GM21529 (cell line): ENCODE results near the gene KCNK16.
"Not testable (repeated sequence)": the region's sequence is repeated elsewhere in the genome, so short reads cannot be mapped to it uniquely, and the experiment has no call there.

Source experiments
- ATAC-seq: cut with Tn5 transposase; IDR thresholded peaks from one replicate; pipeline ENCODE4 v1.9.1; 2021; ENCODE audit not compliant: unreplicated experiment

The KCNK16 gene

DNA sequence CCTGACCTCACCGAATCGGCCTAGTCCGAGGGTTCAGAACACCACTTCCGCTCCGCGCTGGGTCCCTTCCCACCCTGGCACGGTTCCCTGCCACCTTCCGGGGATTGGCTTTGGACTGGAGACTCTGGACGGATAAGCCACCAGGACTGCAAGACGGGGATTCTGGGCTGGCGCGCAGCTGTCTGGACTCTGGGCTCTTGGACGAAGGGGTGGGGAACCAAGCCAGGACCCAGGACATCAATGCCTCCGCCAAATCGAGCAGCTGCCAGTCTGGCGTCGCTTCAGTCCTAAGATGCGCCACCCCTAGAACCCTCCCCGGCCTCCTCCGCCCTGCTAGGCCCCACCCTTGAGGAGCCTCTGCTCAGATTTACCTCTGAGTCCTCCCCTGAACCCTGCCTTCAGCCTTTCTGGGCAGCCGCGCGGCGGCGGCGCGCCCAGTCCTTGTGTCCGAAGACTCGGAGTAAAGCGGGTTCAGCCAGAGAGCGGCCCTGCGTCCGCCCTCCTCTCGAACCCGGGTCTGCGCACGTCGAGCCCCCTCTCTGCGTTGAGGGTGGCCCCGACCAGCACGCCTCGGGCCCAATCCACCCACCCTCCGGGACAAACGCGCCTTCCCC is 9.5 kb downstream of the KCNK16 start:
- no peak for ATAC-seq

DNA sequence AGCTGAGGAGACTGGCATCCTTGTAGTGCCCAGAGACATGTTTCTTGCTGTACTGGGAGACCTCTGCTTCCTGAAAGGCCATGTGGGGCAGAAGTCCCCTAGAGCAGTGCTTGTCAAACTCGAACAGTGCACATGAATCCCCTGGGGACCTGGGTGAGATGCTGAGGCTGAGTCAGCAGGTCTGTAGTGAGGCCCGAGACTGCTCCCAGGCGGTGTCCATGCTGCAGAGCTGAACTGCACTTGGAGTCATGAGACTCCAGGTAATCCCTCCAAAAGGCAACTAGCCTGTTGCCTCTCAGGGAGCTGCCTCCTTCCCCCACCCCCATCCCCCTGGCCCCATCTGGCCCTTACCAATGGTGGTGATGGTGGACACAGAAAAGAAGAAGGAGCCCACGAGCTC is 12.0 kb downstream of the KCNK16 start:
- no peak for ATAC-seq

DNA sequence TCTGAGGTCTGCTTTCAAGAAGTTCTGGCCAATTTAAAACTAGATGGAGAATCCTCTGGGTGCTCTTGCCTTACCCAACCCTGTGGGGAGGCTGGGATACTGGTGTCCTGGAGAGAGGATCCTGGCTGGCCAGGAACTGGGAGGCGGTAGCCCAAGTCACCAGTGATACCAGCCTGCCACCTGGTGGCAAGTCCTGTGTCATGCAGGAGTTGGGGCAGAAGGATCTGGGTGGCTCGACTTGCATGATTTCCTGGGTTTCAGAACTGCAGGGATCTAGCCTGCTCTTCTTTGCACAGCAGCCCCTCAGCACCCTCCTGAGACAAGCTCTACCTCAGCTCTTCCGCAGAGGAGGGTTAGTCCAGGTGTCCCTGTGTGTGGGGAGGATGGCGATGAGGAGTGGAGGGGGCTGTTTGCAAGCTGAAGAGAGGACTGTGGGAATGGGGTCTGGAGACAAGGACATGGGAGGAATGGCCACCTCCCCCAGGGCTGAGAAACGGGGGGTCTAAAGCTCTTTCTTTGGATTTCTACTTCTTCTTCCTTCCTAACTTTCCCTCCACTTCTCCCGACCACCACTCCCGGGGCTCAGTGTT is 12.5 kb downstream of the KCNK16 start:
- peak; percentile 55 for ATAC-seq

DNA sequence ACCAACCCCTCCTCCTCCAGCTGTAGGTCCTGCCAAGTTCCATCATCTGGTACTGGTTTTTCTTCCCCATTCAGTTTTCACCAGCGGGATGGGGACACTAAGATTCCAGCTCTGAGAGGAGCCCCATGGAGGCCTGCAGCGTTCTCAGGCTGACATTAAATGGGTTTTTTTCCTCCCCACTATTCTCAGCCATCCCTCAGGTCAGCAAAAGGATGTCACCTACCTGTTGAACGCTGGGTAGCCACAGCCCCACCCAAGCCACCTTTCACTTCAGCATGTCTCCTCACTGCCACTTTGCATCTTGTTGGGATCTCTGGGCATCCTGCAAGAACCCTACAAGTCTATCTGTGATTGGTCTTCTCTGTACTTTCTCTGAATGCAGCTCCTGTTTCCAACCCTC is 15.0 kb downstream of the KCNK16 start:
- no peak for ATAC-seq

DNA sequence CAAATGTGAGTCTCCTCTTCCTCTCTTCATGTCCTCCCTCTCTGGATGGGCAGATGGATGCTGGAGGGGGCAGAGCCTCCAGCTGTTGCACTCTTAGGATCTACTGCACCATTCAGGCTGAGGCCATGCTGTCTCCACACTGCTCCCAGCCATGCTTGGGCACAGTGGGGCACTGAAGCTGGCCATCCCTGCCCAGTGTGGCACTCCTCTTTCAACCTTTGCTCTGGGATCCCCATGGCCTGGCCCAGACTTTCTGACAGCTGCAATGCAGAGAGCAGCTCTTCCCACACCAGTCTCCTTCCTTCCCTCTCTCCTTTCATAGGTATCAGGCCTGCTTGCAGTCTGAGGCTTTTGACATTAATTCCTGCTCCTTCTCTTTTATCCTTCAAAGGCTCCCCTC is 17.6 kb downstream of the KCNK16 start:
- no peak for ATAC-seq

DNA sequence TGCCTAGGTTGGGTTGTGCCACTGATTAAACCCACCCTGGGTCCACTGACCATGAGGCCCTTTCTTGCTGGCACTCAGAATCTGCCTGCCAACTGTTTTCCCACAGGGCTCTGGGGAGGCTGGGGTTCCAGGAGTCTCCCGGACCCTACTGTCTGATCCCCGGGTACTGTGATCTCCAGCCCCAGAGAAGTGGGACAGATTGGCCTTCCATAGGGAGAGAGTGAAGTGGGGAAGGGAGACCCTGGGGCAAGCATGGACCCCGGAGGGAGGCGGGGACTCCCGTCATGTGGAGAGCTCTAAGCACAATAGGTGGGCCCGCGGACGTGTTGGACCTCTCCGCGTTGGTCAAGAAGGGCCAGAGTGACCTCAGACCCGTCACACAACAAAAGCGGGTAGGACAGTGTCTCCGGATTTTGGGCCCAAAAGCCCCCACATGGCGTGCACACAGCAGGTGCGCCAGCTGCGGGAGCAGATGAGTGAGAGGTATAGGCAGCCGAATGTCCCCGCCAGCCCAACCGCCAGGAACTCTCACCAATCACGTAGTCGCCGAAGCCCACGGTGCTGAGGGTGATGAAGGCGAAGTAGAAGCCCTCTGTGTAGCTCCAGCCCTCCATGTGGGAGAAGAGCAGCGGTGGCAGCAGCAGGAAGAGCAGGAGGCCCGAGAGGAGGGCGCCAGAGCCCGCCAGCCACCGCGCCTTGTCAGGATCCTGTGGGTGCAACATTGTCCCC is 18.9 kb downstream of the KCNK16 start:
- ATAC-seq: no peak

DNA sequence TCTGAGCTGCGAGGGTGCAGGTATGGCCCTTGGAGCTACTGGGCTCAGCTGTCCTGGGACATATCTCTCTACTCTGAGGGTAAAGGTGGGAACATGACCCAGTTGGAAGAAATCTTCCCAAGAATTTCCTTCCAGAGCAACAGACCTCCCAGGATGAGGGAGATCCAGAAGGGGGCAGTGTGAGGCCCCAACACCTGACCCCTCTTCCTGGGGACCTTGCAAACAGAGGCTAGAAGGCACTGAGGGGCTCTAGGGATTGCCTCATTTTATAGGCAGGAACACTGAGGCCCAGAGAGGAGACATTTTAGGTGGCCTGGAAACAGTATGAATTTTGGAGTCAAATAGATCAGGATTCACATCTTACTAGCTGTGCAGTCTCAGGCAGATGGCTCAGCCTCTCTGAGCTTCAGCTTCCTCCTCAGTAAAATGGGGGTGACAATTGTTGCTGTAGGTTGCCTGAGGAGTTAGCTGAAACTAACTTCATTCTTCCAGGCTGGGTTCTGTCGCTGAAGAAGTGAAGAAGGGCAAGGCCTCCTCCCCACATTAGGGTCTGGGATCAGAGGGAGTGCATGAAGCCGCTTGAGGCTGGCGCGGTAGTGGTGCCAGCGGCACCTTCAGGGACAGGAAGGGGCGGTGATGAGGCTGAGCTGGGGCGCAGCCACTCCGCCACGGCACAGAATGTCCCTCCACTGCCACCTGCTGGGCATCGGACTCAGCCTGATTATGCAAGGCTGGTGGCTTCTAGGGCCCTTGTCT is 19.7 kb downstream of the KCNK16 start:
- peak; percentile 87 for ATAC-seq

DNA sequence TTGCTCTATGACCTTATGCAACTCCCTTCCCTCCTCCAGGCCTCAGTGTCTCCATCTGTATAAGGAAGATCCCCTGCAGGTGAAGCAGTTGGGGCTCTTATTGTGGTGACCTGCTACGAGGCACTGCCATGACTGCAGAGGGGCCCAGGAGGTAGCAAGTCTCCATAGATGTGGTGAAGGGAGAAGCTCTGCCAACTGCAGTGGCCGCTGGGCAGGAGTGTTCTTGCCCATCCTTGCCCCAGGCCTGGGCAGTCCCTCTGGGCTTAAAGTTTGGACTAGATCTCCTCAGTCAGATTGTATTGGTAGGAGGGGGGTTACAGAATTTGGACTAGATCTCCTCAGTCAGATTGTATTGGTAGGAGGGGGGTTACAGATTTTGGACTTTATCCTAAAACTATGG is 20.5 kb downstream of the KCNK16 start:
- ATAC-seq: no peak

DNA sequence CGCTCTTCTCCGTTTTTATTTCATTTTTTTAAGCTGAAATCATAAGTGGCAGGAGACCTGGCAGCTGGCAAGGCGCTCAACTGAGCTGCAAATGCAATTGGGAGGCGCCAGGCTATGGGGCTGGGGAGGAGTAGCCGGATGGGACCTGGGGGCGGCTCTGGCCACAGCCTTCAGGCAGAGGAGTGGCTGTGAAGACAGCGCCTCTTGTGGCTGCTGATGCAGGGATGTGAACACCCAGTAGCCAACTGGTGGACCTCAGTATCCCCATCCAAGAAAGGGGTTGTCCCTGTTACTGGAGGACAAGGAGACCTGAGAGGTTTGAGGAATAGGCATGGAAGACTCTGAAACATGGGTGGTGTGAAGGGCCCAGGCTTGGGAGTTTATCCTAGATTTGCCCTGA is 20.9 kb downstream of the KCNK16 start:
- no peak for ATAC-seq

DNA sequence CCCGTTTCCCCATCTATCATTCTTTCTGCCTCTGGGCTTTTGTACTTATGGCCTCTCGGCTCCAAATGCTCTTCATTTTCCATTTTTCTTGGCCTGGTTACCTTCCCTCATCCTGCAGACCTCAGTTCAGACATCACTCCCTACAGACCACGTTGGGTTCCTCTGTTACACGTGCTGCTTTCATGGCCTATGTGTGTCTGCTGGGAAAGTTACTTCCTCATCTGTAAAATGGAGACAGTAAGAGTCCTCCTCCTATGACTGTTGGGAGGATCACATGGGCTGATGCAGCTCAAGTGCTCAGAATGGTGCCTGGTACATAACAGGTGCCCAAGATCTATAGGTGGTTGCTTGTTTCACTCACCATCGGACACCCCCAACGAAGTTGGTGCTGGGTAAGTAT is 21.8 kb downstream of the KCNK16 start:
- ATAC-seq: no peak

DNA sequence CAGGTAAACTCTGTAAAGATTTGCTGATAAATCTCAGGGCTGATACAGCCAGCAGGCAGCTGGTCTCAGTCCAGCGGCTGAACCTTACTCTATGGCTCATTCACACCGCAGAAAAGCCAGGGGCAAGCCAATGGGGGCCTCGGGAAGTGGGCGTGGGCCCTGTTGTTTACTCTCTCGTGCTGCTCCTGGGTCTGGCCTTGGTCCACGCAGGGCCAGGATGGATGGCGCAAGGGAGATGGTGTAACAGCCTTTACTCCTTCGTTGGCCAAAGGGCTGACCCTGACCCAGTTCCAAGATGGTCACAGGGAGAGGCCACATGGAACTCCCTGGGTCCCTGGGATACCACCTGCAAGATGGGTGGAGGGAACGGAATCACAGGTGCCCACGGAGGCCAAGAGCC is 24.4 kb downstream of the KCNK16 start:
- ATAC-seq: no peak

DNA sequence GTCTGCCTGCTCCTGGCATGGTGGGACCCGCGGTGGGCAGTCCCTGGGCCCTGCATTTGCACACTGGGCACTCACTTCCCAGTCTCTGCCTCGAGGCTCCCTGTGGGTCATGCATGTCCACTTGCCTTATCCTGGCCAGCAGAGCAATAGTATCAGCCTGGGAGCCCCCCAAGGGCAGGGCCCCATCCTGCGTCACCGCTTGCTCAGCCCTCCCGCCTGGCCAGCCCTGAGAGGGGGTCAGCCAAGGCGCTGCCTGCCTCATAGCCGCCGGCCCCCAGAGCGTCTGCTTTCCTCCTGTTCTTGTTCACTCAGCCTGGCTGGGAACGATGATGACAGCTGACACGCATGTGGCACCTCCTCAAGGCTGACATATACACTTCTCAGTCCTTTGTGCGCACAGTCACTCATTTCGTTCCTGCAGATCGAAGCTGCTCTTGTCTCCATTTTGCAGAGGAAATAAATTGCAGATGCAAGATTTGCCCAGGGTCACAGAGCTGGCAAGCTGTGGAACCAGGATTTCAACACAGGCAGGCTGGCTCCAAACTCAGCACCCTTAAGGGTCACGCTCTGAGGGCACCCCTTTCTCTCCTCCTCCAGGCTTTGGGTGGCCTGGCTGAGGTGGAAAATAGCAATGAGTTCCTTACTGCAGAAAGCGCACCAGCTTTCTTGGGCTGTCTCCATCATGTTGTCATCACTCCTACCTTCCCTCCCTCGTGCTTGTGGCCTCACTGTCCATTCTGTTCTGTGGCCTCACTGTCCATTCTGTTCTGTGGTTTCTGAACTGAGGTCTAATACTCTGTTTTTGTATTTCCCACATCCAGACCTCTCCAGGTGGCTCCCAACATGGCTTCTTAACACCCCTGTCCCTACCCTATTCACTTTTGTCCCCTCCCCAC is 25.5 kb downstream of the KCNK16 start:
- ATAC-seq: no peak

DNA sequence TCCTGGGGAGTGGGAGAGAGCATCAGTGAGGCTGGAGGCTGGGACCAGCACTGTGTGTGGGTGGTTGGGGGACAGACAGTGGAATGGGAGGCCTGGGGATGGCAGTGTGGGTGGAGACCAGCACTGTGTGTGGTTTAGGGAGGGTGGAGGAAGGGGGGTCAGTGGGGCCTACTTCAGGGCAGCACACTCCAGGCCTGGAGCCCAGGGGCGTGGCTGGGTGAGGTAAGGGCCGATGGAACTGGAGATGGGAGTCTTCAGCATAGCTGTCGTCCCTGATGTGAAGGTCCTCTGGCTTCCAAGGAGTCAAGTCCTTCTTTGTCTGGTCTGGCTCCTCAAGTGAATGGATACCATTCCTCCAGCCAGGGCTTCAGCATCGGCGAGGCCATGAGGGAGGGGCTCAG is 26.9 kb downstream of the KCNK16 start:
- no peak for ATAC-seq

DNA sequence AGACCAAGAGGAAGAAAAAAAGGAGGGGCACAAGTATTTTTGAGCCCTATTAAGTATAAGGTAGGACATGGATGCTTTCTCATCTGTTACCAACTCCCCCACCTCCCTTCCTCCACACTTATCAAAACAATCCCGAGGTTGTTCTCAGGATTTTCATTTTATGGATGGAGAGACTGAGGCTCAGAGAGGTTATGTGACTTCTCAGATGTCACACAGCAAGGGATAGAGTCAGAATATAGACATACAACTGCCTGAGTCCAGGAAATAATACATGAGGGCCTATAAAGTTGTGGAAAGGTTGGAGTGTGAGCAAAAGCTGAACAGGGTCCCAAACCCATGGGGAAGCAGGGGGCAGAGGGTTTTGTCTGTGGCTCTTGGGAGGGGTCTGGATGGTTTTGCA is 27.6 kb downstream of the KCNK16 start:
- no peak for ATAC-seq

DNA sequence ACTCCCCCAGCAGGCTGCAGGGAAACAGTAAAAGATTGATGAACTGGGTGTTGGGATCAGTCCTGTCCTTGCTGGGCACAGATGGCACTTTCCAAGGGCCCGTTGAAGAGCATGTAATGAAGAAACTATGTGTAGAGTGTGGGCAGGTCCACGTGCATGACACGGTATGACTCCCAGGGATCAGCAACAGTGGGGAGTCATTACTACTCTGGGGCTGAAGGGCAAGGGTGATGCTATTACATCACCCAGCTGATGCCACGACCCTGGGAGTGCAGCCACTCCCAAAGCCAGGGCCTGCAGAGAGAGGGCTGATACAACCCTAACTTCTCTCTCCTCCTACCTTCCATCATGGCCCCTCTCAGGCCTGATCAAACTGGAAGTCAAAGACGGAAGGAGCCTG is 28.4 kb downstream of the KCNK16 start:
- ATAC-seq: no peak

DNA sequence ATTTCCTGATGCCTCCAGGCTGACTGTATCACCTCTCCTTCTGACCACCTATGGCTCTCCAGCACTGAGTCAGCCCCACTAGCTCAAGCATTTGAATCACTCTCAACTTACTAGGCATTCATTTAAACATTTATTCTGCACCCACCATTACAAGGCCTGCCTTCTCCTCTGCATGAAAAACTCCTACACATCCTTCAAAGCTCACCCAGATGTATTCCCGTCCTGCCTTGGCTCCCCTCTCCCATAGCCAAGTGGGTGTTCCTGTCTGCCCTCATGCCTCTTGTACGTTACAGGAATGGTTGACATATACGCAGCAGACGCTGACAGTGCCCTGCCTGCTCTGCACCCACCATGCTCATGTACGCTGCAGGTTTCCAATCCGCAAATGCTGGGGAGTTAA is 29.9 kb downstream of the KCNK16 start:
- no peak for ATAC-seq

DNA sequence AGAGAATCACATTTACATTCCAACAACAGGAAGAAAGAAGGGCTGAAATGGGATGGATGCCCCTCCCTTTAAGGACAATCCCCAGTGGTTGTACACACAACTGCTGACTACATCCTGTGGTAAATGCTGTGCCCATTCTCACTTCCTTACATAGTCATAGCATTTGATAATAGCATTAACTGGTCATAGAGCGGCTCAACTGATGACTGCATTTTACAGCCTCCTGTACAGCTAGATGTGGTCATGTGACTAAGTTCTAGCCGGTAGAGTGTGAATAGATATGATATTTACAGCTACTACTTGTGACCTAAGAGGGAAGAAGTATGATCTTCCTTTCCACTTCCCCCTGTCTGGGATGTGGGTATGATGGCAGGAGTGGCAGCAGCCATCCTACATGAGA is 33.0 kb downstream of the KCNK16 start:
- no peak for ATAC-seq

DNA sequence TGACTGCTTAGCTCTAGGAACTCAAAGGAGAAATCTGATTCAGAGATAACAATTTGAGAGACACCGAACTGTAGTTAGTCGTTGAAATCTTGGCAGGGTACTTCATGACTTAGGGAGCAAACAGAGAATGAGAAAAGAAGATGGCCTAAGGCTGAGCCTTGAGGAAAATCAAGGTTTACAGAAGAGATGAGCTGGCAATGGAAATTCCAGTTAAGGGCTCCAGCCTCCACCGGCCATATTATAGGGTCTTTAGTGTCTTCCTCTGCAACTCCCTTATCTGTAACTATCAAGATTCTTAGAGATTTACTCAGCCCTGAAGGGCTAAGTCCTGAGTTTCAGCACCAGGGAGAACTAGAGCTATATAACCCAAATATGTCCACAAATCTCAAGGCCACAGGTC is 34.9 kb downstream of the KCNK16 start:
- no peak for ATAC-seq

DNA sequence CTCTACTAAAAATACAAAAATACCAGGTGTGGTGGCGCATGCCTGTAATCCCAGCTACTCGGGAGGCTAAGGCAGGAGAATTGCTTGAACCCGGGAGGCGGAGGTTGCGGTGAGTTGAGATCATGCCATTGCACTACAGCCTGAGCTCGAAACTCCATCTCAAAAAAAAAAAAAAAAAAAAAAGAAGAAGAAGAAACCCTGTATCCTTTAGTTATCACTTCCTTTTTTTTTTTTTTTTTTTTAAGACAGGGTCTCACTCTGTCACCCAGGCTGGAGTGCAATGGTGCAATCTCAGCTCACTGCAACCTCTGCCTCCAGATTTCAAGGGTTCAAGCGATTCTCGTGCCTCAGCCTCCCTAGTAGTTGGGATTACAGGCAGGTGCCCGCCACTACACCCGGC is 35.9 kb downstream of the KCNK16 start:
- ATAC-seq: not testable (repeated sequence)

DNA sequence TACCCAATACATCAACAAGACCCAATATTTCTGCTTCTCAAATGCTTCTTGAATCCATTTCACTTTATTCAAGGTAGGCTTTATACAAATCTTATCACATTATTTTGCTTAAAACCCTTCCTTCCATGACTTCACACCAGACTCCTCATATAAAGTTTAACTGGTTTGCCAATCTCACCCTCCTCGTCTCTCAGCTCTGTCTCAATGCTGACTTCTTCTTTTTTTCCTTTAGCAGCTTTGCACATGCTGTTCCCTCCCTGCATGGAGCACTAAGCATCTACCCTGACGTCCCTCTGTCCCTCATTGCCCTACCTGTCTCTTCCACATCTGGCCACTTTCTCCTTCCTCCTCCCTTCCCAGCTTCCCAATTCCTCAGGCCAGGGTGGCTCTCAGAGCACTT is 39.7 kb downstream of the KCNK16 start:
- ATAC-seq: no peak
